Dermis blood vessel endothelial cell (primary cell): Measurements from ENCODE around the gene GPR137C. TPM values are rescaled to one million over a fixed set of nuclear protein-coding genes. Genes with fewer than 3 reads are reported as not detected.
"Not testable (repeated sequence)": the region's sequence is repeated elsewhere in the genome, so short reads cannot be mapped to it uniquely, and the experiment has no call there.

Source experiments
- DNase-seq: peaks from one replicate; pipeline ENCODE4 v3.0.0; 2010
- total RNA-seq: library from RNA; depleted of rRNA; stranded (reverse); fragments of >200 nt; gene quantifications from 2 replicates; pipeline ENCODE4 v1.2.3, GENCODE V29; 2014

Gene GPR137C
- total RNA-seq, 1 donor from 2014 or later, result 1.4 TPM

- DNase-seq, result not testable (repeated sequence)
Measured at GRCh38 chr14:52568454-52568853, 15.8 kb downstream of the GPR137C start.

DNA sequence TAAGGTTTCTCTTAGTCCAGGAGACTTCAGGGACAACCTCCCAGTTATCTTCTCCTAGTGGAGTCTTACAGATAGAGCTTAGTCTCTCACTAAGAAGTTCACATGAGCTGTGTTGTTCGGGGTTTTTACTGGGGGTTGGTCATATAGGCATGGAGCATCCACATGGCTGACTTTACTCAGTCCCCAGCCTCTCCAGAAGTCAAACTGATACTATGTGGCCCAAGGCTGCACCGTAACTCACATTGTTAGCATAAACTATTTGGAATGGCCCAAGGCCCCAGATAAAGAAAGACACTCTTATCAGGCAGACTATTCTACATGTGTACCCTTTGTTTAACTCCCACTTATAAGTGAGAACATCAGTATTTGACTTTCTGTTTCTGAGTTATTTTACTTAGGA is 23.2 kb downstream of the GPR137C start:
- DNase-seq, result no peak

GRCh38 chr14:52583544-52583943 is 30.9 kb downstream of the GPR137C start:
- DNase-seq, result peak; percentile 10

DNA sequence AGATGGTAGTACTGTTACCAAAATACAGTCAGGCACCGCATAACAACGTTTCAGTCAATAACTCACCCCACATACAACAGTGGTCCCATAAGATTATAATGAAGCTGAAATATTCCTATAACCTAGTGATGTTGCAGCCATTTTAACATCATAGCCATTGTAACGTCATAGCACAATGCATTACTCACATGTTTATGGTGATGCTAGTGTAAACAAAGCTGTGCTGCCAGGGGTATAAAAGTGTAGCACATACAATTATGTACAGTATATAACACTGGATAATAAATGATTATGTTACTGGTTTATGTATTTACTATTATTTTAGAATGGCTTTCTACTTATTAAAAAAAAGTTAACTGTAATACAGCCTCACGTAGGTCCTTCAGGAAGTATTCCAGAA is 37.0 kb downstream of the GPR137C start:
- no peak for DNase-seq

DNA sequence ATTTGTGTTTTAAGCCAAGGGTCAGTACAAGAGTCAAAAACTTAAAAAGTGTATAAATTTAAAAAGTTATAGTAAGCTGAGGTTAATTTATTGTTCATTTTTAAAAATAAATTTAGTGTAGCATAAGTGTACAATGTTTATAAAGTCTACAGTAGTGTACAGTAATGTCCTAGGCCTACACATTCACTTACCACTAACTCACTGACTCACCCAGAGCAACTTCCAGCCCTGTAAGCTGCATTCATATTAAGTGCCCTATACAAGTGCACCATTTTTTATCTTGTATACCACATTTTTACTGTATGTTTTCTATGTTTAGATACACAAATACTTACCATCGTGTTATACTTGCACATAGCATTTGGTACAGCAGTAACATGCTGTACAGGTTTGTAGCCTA is 37.7 kb downstream of the GPR137C start:
- DNase-seq, result no peak

DNA sequence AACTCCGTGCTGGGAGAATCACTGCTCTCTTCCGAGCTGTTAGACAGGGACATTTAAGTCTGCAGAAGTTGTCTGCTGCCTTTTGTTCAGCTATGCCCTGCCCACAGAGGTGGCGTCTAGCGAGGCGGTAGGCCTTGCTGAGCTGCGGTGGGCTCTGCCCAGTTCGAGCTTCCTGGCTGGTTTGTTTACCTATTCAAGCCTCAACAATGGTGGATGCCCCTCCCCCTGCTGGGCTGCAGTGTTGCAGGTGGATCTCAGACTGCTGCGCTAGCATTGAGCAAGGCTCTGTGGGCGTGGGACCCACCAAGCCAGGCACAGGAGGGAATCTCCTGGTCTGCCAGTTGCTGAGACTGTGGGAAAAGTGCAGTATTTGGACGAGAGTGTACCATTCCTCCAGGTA is 43.7 kb downstream of the GPR137C start:
- DNase-seq, result no peak

- no peak for DNase-seq
Measured at GRCh38 chr14:52596861-52597260, 44.2 kb downstream of the GPR137C start.

DNA sequence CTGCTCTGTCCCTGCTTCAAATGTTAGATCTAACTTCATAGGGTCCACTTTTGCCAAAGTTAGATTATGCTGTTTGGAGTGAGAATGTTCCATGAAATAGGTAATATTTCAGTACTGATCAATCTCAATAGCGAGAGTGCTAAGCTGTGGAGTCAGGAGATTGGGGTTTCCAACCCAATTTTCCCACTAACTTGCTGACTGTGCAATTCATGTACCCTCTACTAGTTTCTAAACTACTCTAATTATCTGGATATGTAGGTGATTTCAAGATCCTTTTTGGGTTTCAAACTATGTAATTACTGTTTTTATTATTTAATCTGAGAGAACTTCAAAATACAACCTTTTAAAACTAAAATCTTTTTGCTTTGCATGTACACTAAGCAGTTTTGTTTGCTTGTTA is 45.9 kb downstream of the GPR137C start:
- DNase-seq, result no peak

- DNase-seq, result no peak
Measured at GRCh38 chr14:52599974-52600373, 47.3 kb downstream of the GPR137C start.

- no peak for DNase-seq
Measured at GRCh38 chr14:52602131-52602530, 49.5 kb downstream of the GPR137C start.

DNA sequence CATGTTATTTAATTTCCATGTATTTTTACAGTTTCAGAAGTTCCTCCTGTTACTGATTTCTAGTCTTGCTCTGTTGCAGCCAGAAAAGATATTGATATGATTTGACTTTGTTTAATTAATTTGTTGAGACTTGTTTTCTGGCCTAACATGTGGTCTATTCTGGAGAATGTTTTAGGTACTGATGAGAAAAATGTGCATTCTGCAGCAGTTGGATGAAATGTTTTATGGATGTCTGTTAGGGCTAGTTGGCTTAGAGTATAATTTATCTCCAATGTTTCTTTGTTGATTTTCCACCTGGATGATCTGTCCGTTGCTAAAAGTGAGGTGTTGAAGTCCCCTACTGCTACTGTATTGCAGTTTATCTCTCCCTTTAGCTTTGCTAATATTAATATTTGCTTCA is 54.4 kb downstream of the GPR137C start:
- DNase-seq, result no peak

DNA sequence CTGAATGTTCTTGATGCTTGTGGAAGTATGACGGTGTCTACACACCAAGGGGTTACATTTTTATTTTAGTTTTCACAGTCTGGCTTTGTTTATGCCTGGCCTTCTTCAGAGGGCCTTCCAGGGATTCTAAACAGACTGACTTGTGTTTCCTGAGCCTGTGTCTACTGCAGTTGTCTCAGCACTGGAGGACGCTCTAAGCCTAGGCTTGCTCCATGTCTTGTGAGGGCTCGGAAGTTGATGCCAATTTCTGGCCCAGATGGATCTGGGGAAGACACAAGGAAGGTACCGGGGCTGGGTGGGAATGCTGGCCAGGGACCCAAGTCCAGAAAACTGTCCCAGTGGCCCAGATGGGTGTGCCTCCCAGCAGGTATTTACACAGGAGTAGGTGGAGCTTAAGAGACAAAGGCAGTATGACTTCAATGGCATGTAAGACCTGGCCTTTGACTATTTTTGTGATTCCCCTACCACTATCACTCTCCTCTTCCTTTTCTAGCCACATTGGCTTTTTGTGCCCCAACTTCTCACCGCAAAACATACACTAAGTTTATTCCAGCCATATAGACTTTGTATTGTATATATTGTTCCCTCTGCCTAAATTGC is 56.9 kb downstream of the GPR137C start:
- no peak for DNase-seq

DNA sequence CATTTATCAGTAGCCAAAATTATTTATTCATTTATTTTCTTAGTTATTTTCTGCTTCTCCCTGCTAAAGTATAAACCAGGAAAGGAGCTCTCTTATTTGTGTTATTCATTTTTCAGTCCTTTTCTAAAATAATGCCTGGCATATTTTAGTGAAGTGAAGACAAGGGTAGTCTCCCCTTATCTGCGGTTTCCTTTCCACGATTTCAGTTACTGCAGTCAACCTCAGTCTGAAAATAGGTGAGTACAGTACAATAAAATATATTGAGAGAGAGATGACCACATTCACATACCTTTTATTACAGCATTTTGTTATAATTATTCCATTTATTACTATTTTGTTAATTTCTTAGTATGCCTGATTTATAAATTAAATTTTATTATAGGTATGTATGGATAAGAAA is 57.6 kb downstream of the GPR137C start:
- DNase-seq, result no peak

GRCh38 chr14:52618602-52619001 is 66.0 kb downstream of the GPR137C start:
- no peak for DNase-seq

DNA sequence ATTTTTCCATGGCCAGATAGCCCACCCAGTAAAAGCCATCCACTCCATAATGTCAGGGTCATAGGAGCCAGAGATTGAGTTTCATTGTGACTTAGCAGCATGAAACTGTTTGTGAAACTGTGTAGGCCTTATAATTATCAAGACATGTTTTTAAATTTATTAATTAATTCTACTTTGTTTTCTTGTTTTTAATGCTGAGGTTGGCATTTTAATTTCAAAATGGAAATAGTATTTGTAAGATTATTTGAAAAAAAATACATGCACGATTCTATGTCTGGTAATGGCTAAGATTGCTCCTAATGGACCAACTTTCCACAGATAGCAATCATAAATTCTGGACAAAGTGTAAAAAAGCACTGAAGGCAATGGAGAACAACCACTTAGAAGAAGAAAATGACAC is 67.1 kb downstream of the GPR137C start:
- no peak for DNase-seq

- no peak for DNase-seq
Measured at GRCh38 chr14:52640137-52640536, 87.5 kb downstream of the GPR137C start.

GRCh38 chr14:52641745-52642144 is 89.1 kb downstream of the GPR137C start:
- no peak for DNase-seq

DNA sequence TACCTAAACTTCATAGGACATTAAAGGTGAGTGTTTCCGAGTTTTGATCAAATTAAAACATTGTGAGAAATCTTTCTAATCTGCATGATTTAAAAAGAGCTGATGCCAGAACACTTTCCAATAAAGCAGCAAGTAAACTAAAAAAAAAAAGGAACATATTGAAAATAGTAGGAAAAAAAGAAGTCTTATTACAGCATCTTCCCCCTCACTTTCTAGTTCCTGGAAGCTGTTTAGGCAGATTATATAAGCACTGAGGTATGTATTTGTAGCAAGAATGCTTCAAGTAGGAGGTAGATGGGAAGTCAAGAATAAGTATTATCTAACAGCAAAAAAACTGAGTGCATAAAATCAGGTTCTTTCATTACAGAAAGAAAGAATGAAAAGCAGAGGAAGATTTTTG is 96.9 kb downstream of the GPR137C start:
- no peak for DNase-seq

- DNase-seq, result peak; percentile 12
Measured at GRCh38 chr14:52650774-52651173, 98.1 kb downstream of the GPR137C start.

GRCh38 chr14:52656905-52657304 is 104.3 kb downstream of the GPR137C start:
- no peak for DNase-seq

DNA sequence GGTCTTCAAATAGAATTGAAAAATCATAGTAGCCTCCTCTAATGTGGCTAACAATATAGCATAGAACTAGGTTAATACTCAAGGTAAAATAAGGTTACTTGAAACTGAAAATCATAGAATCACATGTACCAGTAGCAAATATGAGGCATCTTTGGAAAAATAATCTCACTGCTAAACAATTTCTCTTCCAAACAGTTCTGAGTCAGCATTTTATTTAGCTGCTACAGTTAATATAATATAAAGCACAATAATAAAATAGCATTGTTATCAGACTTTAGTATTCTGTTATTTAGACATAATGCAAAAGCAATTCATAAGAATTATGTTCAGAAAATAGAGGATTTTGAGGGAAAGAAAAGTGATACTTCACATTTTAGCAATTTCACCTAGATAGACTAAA is 107.7 kb downstream of the GPR137C start:
- DNase-seq, result no peak

GRCh38 chr14:52660832-52661231 is 108.2 kb downstream of the GPR137C start:
- DNase-seq, result no peak

DNA sequence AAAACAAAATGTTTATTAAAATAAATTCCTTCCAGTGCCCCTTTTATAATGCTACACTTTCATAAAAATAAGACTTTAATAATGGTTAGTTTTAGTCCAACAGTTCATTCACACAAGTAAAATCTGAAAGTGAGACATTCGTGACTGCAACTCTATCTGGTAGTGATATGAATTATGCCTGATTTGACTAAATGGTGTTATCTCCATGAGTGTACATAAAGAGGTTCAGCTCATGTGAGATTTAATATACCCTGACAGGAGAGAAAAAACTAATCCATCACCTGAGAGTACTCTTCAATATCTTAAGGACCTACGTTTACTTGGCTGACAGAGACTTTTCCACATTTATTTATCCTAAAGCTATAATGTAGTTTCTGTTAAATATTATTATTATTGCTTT is 108.7 kb downstream of the GPR137C start:
- no peak for DNase-seq

DNA sequence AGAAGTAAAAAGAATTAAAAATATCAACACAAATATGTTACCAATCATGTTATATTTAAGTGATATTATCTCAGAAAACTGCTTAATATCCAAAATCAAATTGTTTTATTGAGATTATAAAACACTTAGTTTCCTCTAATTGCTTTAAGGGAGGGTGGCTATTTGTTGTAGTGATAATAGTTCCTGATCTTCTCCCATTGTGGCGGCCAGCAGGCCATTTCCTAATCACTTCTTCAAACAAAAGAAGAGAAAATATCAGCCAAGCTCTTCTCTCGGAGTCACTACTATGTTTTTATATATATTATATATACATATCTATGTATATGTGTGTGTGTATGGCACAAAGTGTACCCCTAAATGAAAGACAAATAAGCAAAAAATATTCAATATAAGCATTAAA is 111.2 kb downstream of the GPR137C start:
- no peak for DNase-seq

DNA sequence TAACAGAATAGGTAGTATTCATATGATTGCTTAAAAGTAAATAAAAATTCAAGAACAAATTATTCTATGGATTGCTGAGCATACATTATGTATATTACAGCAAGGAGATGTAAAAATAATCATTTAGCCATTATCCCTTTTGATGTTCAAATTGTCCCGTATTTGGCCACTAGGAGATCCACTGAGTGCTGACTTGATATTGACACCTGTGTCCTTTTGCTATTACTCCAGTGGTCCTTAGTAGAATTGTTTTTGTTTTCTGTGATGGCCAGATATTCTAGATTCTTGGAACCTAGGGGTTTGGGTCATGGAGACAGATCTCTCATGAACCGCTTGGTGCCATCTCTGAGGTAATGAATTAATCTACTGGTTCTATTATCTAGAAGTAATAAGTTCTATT is 126.0 kb downstream of the GPR137C start:
- peak; percentile 35 for DNase-seq
